Endodermal cell (in vitro differentiated cells): ENCODE measurements around the gene IFITM10. TPM values are rescaled to one million over a fixed set of nuclear protein-coding genes. Genes with fewer than 3 reads are reported as not detected.

Experiments
- DNase-seq: peaks from one replicate; pipeline ENCODE4 v3.0.0-alpha.2; 2017
- H3K27ac ChIP-seq: 2 replicates; pipeline ENCODE4 v1.5.1; 2013; ENCODE audit warnings: mild to moderate bottlenecking, low read depth, low read length, moderate library complexity
- H3K27me3 ChIP-seq: 2 replicates; pipeline ENCODE4 v1.6.1; 2013; ENCODE audit warnings: mild to moderate bottlenecking, low read length, moderate library complexity; ENCODE audit not compliant: insufficient read depth, control insufficient read depth, poor library complexity, severe bottlenecking
- H3K36me3 ChIP-seq: 2 replicates; pipeline ENCODE4 v1.7.0; 2013; ENCODE audit warnings: mild to moderate bottlenecking, low read length, moderate library complexity; ENCODE audit not compliant: control insufficient read depth, insufficient read depth
- H3K4me1 ChIP-seq: one replicate; pipeline ENCODE4 v1.7.0; 2013; ENCODE audit warnings: low read length; ENCODE audit not compliant: control insufficient read depth, insufficient read depth
- H3K4me3 ChIP-seq: 2 replicates; pipeline ENCODE4 v1.5.1; 2013; ENCODE audit warnings: mild to moderate bottlenecking, low read length, moderate library complexity
- H3K9ac ChIP-seq: 2 replicates; pipeline ENCODE4 v1.6.1; 2013; ENCODE audit warnings: mild to moderate bottlenecking, low read length, moderate library complexity; ENCODE audit not compliant: poor library complexity, severe bottlenecking; ENCODE audit errors: extremely low read depth
- H3K9me3 ChIP-seq: 2 replicates; pipeline ENCODE4 v1.6.1; 2013; ENCODE audit warnings: mild to moderate bottlenecking, low read length, moderate library complexity; ENCODE audit not compliant: control insufficient read depth
- H3K27ac Mint-ChIP-seq: 2 replicates; pipeline ENCODE4 v1.8.0; 2020; ENCODE audit warnings: mixed read lengths
- H3K27me3 Mint-ChIP-seq: 2 replicates; pipeline ENCODE4 v1.8.0; 2021; ENCODE audit warnings: mild to moderate bottlenecking, mixed read lengths; ENCODE audit not compliant: insufficient read depth
- H3K36me3 Mint-ChIP-seq: 2 replicates; pipeline ENCODE4 v1.8.0; 2020; ENCODE audit warnings: low read depth, mixed read lengths
- H3K4me1 Mint-ChIP-seq: 2 replicates; pipeline ENCODE4 v1.8.0; 2020; ENCODE audit warnings: mixed read lengths
- H3K4me3 Mint-ChIP-seq: 2 replicates; pipeline ENCODE4 v1.8.0; 2020; ENCODE audit warnings: mild to moderate bottlenecking, moderate library complexity, mixed read lengths
- H3K9me3 Mint-ChIP-seq: 2 replicates; pipeline ENCODE4 v1.8.0; 2020; ENCODE audit warnings: mild to moderate bottlenecking, mixed read lengths
- WGBS, 2 experiments: methylation state at CpG; one replicate each; pipeline versions ENCODE4 v1.1.5 to v1.1.7; 2013; ENCODE audit warnings: missing lambda C conversion rate in 2 of 2, mixed read lengths in 1 of 2; ENCODE audit not compliant: insufficient coverage in 1 of 2, insufficient read length in 1 of 2; 5-methylcytosine and 5-hydroxymethylcytosine counted together
- total RNA-seq, 2 donors: library from RNA; stranded (reverse); fragmentation: NEBNext Ultra II Directional in 1 of 2; extraction: Animal tissue kit (Norgen Biotek cat#: 25700) in 1 of 2; gene quantifications; 2 replicates in 1 of 2; 3 replicates in 1 of 2; pipeline ENCODE4 v1.2.1, GENCODE V29; 2021
- TF ChIP-seq, protein P1 (sequence below): fragments of 200-600 bp; sonication (generic); conservative IDR thresholded peaks from 2 replicates; pipeline ENCODE4 v1.5.0; 2021; ENCODE audit warnings: antibody characterized with exemption, mild to moderate bottlenecking

Gene IFITM10
- total RNA-seq, 2 donors from 2014 or later: 0.75 to 1.0 TPM

- H3K27ac Mint-ChIP-seq: no peak overlapping the region
- Histone ChIP-seq H3K4me1 (no peaks in the 10 kb centered on the region), H3K27me3 (no peaks in the 10 kb centered on the region), H3K9ac (no peak overlapping the region), H3K9me3 (no peaks in the 10 kb centered on the region), H3K4me3 (no peak overlapping the region), H3K27ac (no peak overlapping the region), H3K36me3 (no peaks in the 10 kb centered on the region)
- H3K27me3 Mint-ChIP-seq: peaks cover 32% of the 10 kb centered on the region
- no peaks in the 10 kb centered on the region for H3K4me1 Mint-ChIP-seq
- H3K36me3 Mint-ChIP-seq: no peaks in the 10 kb centered on the region
- 83 to 93% methylated on average over 8 to 17 of the region's 17 CpGs for WGBS, 2 experiments
- H3K4me3 Mint-ChIP-seq: no peak overlapping the region
- TF ChIP-seq, protein P1, sequence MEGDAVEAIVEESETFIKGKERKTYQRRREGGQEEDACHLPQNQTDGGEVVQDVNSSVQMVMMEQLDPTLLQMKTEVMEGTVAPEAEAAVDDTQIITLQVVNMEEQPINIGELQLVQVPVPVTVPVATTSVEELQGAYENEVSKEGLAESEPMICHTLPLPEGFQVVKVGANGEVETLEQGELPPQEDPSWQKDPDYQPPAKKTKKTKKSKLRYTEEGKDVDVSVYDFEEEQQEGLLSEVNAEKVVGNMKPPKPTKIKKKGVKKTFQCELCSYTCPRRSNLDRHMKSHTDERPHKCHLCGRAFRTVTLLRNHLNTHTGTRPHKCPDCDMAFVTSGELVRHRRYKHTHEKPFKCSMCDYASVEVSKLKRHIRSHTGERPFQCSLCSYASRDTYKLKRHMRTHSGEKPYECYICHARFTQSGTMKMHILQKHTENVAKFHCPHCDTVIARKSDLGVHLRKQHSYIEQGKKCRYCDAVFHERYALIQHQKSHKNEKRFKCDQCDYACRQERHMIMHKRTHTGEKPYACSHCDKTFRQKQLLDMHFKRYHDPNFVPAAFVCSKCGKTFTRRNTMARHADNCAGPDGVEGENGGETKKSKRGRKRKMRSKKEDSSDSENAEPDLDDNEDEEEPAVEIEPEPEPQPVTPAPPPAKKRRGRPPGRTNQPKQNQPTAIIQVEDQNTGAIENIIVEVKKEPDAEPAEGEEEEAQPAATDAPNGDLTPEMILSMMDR: no peak
- no peak for DNase-seq
- H3K9me3 Mint-ChIP-seq: peaks cover 2% of the 10 kb centered on the region
Observed at GRCh38 chr11:1779034-1779805, 28.8 kb upstream of the IFITM10 start.

GRCh38 chr11:1778141-1778911 lies 27.9 kb upstream of the IFITM10 start:
- no peak overlapping the region for H3K4me3 ChIP-seq
- H3K36me3 Mint-ChIP-seq: no peaks in the 10 kb centered on the region
- H3K9me3 ChIP-seq: no peaks in the 10 kb centered on the region
- no peak overlapping the region for H3K27ac ChIP-seq
- no peak overlapping the region for H3K9ac ChIP-seq
- H3K27me3 ChIP-seq: no peaks in the 10 kb centered on the region
- no peaks in the 10 kb centered on the region for H3K36me3 ChIP-seq
- TF ChIP-seq, protein P1: no peak
- 48 to 84% methylated on average over 2 to 14 of the region's 14 CpGs for WGBS, 2 experiments
- H3K4me3 Mint-ChIP-seq: no peak overlapping the region
- DNase-seq: no peak
- peaks cover 35% of the 10 kb centered on the region for H3K27me3 Mint-ChIP-seq
- no peak overlapping the region for H3K27ac Mint-ChIP-seq
- no peaks in the 10 kb centered on the region for H3K4me1 Mint-ChIP-seq
- H3K9me3 Mint-ChIP-seq: peaks cover 2% of the 10 kb centered on the region
- H3K4me1 ChIP-seq: no peaks in the 10 kb centered on the region

GRCh38 chr11:1777737-1778136 lies 27.3 kb upstream of the IFITM10 start:
- no peak overlapping the region for H3K27ac ChIP-seq
- TF ChIP-seq, protein P1: no peak
- Mint-ChIP-seq H3K27me3 (peaks cover 31% of the 10 kb centered on the region), H3K27ac (no peak overlapping the region), H3K36me3 (no peaks in the 10 kb centered on the region), H3K4me3 (no peak overlapping the region), H3K4me1 (no peaks in the 10 kb centered on the region), H3K9me3 (peaks cover 2% of the 10 kb centered on the region)
- no peak overlapping the region for H3K4me3 ChIP-seq
- no peaks in the 10 kb centered on the region for H3K27me3 ChIP-seq
- H3K4me1 ChIP-seq: no peaks in the 10 kb centered on the region
- no peak overlapping the region for H3K9ac ChIP-seq
- H3K36me3 ChIP-seq: no peaks in the 10 kb centered on the region
- WGBS, 2 experiments: 78% methylated on average over 2 of the region's 2 CpGs; no CpG with 5 or more reads in 1 of the 2 experiments
- DNase-seq: no peak
- no peaks in the 10 kb centered on the region for H3K9me3 ChIP-seq
